Activated naive CD8-positive, alpha-beta T cell treated with anti-CD3 and anti-CD28 coated beads, Interleukin-2, amount 10 ng/mL, durations not matched to agents 7 days and 5 days (primary cell): ENCODE measurements around the gene C19orf67. TPM values are rescaled to one million over a fixed set of nuclear protein-coding genes. Genes with fewer than 3 reads are reported as not detected.
A peak's percentile ranks its signal among the peaks of the same experiment; 100 is the strongest.

Source experiments
- ATAC-seq: fragments of 150-1000 bp; cut with Tn5 transposase; one replicate; pipeline ENCODE4 v1.10.0; 2021; ENCODE audit warnings: low read depth, moderate library complexity
- POLR2A ChIA-PET: fragments of 350-600 bp; sonication (Branson Sonifier 250); formaldehyde crosslinking; loops from one replicate; lab custom pipeline; 2021; ENCODE audit warnings: antibody characterized with exemption; lab: Charles Lee
- DNase-seq: peaks from one replicate; pipeline ENCODE4 v3.0.0; 2021
- H3K27ac Mint-ChIP-seq: one replicate; pipeline ENCODE4 v1.8.0; 2022; ENCODE audit warnings: mild to moderate bottlenecking, mixed read lengths
- H3K27me3 Mint-ChIP-seq: one replicate; pipeline ENCODE4 v1.8.0; 2022; ENCODE audit warnings: mild to moderate bottlenecking, moderate library complexity, mixed read lengths
- H3K36me3 Mint-ChIP-seq: one replicate; pipeline ENCODE4 v1.8.0; 2021; ENCODE audit warnings: mild to moderate bottlenecking, mixed read lengths
- H3K4me1 Mint-ChIP-seq: one replicate; pipeline ENCODE4 v1.8.0; 2021; ENCODE audit warnings: mixed read lengths
- H3K4me3 Mint-ChIP-seq: one replicate; pipeline ENCODE4 v1.8.0; 2022; ENCODE audit warnings: mild to moderate bottlenecking, moderate library complexity, mixed read lengths
- H3K9me3 Mint-ChIP-seq: one replicate; pipeline ENCODE4 v1.8.0; 2021; ENCODE audit warnings: mixed read lengths
- total RNA-seq, 2 experiments: library from RNA; stranded (reverse); gene quantifications; one replicate each; pipeline ENCODE4 v1.2.3, GENCODE V29; 2021

Gene C19orf67
- total RNA-seq, 2 experiments from 2014 or later = not detected

GRCh38 chr19:14089662-14090508 lies 4.3 kb upstream of the C19orf67 start:
- H3K4me3 Mint-ChIP-seq = peak overlapping the region; percentile 78
- DNase-seq (peak; percentile 70), ATAC-seq (peak; percentile 6)
- H3K4me1 Mint-ChIP-seq = peaks cover 12% of the 10 kb centered on the region
- H3K27me3 Mint-ChIP-seq = no peaks in the 10 kb centered on the region
- no peak overlapping the region for H3K27ac Mint-ChIP-seq
- POLR2A ChIA-PET = interaction anchor here (0.6 to 1.0 kb wide), 3 partner anchors 9 to 224 kb away, joined by 3 to 9 read pairs (median 3); no protein-coding TSS in a partner anchor
- H3K9me3 Mint-ChIP-seq = peaks cover 6% of the 10 kb centered on the region
- peaks cover 26% of the 10 kb centered on the region for H3K36me3 Mint-ChIP-seq

DNA sequence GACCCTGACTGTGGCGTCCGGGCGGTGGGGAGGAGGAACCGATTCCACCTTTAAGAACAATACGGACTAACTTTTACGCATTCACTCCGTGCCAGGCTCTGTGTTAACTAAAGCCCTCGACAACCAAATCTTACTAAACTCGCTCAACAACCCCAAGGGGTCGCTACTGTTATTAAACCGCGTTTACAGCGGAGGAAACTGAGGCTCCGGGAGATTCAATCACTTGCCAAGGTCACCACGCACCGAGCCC lies 3.8 kb upstream of the C19orf67 start:
- POLR2A ChIA-PET = no interaction called here
- ATAC-seq (no peak), DNase-seq (no peak)
- Mint-ChIP-seq H3K4me1 (peaks cover 12% of the 10 kb centered on the region), H3K36me3 (peaks cover 22% of the 10 kb centered on the region), H3K9me3 (peaks cover 6% of the 10 kb centered on the region), H3K27me3 (no peaks in the 10 kb centered on the region), H3K4me3 (peak overlapping the region; percentile 66), H3K27ac (no peak overlapping the region)

- ATAC-seq (no peak), DNase-seq (no peak)
- POLR2A ChIA-PET = no interaction called here
- Mint-ChIP-seq H3K4me3 (peak overlapping the region; percentile 66), H3K27me3 (no peaks in the 10 kb centered on the region), H3K9me3 (peaks cover 6% of the 10 kb centered on the region), H3K36me3 (peaks cover 21% of the 10 kb centered on the region), H3K27ac (no peak overlapping the region), H3K4me1 (peaks cover 12% of the 10 kb centered on the region)
Observed at GRCh38 chr19:14088634-14089411, 3.2 kb upstream of the C19orf67 start.

GRCh38 chr19:14086098-14086497 lies 515 bp upstream of the C19orf67 start:
- POLR2A ChIA-PET = no interaction called here
- Mint-ChIP-seq H3K27me3 (no peaks in the 10 kb centered on the region), H3K9me3 (no peaks in the 10 kb centered on the region), H3K27ac (no peak overlapping the region), H3K4me1 (peaks cover 5% of the 10 kb centered on the region), H3K36me3 (peaks cover 5% of the 10 kb centered on the region), H3K4me3 (no peak overlapping the region)
- no peak for DNase-seq
- ATAC-seq = no peak

GRCh38 chr19:14082675-14082960 lies 3.0 kb downstream of the C19orf67 start:
- H3K9me3 Mint-ChIP-seq = no peaks in the 10 kb centered on the region
- peaks cover 9% of the 10 kb centered on the region for H3K4me1 Mint-ChIP-seq
- H3K27me3 Mint-ChIP-seq = no peaks in the 10 kb centered on the region
- DNase-seq = no peak
- no peaks in the 10 kb centered on the region for H3K36me3 Mint-ChIP-seq
- peak overlapping the region; percentile 94 for H3K4me3 Mint-ChIP-seq
- no peak for ATAC-seq
- H3K27ac Mint-ChIP-seq = no peak overlapping the region
- POLR2A ChIA-PET = interaction anchor here (0.7 to 4.3 kb wide), 7 partner anchors 9 to 447 kb away, joined by 3 to 16 read pairs (median 3); partner anchors contain the start of genes PRKACA and RFX1

DNA sequence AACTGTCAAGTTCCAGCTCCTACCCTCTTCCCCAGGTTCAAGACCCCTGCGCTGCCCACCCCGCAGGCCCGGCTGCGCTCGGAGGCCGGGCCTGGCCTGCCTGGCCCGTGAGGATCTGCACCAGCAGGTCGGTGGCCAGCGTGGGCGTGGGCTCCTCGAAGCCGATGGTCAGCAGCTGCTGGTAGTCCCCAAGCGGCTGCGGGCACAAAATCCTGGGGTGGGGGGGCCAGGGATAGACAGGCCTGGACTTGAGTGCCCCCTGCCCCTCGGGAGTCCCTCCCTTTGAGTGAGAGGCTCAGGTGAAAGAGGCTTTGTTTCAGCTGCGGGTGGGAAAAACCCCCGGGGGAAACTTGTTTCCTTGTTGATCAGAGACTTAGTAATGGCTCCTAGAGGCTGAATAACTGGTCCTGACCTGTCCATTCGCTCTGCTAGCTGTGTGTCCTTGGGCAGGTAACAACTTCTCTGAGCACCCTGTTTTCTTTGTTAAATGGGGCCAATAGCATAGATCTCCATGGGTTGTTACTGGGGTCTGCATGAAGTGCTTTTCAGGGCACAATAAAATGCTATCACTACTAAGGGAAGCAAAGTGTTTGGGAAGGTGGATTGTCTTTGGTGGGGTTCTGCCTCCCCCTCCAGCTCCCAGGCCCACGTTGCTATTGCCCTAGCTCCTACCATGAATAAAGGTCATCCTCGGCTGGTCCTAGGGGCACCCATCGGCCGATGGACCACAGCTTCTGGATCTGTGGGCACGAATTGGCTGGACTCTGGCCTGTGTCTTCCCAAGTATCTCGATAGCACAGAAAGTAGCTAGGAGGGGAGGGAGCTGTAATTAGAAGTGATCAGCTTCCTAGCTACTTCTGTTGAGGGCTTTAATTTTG lies 3.5 kb downstream of the C19orf67 start:
- POLR2A ChIA-PET = interaction anchor here (0.5 to 4.3 kb wide), 16 partner anchors 8 to 448 kb away, joined by 3 to 16 read pairs (median 4); partner anchors contain the start of genes ASF1B, IL27RA, PRKACA and RFX1
- H3K4me3 Mint-ChIP-seq = peak overlapping the region; percentile 94
- no peaks in the 10 kb centered on the region for H3K27me3 Mint-ChIP-seq
- H3K4me1 Mint-ChIP-seq = peaks cover 9% of the 10 kb centered on the region
- ATAC-seq (no peak), DNase-seq (no peak)
- H3K27ac Mint-ChIP-seq = peak overlapping the region; percentile 97
- H3K36me3 Mint-ChIP-seq = no peaks in the 10 kb centered on the region
- no peaks in the 10 kb centered on the region for H3K9me3 Mint-ChIP-seq

GRCh38 chr19:14080887-14081796 lies 4.4 kb downstream of the C19orf67 start:
- Mint-ChIP-seq H3K4me3 (peak overlapping the region; percentile 94), H3K9me3 (no peaks in the 10 kb centered on the region), H3K27me3 (no peaks in the 10 kb centered on the region), H3K27ac (peak overlapping the region; percentile 97), H3K4me1 (peaks cover 9% of the 10 kb centered on the region), H3K36me3 (no peaks in the 10 kb centered on the region)
- POLR2A ChIA-PET = interaction anchor here (0.5 to 4.3 kb wide), 17 partner anchors 9 to 436 kb away, joined by 3 to 16 read pairs (median 3); partner anchors contain the start of genes ASF1B, IL27RA and PRKACA
- DNase-seq (peak; percentile 99), ATAC-seq (peak; percentile 92)

GRCh38 chr19:14078411-14078810 lies 7.2 kb downstream of the C19orf67 start:
- ATAC-seq (no peak), DNase-seq (no peak)
- Mint-ChIP-seq H3K36me3 (no peaks in the 10 kb centered on the region), H3K27me3 (peaks cover 4% of the 10 kb centered on the region), H3K9me3 (no peaks in the 10 kb centered on the region), H3K4me1 (peaks cover 19% of the 10 kb centered on the region), H3K4me3 (no peak overlapping the region), H3K27ac (no peak overlapping the region)
- POLR2A ChIA-PET = interaction anchor here (0.7 kb wide), 1 partner anchor 911 kb away, joined by 5 read pairs; no protein-coding TSS in a partner anchor

GRCh38 chr19:14073925-14074838 lies 11.4 kb downstream of the C19orf67 start:
- POLR2A ChIA-PET = interaction anchor here (0.7 to 3.0 kb wide), 5 partner anchors 42 to 215 kb away, joined by 3 to 19 read pairs (median 3); partner anchors contain the start of genes DCAF15 and IL27RA
- ATAC-seq = peak; percentile 2
- Mint-ChIP-seq H3K4me1 (peaks cover 14% of the 10 kb centered on the region), H3K4me3 (peak overlapping the region; percentile 96), H3K9me3 (no peaks in the 10 kb centered on the region), H3K36me3 (no peaks in the 10 kb centered on the region), H3K27me3 (peaks cover 4% of the 10 kb centered on the region), H3K27ac (peak overlapping the region; percentile 81)
- DNase-seq = no peak

DNA sequence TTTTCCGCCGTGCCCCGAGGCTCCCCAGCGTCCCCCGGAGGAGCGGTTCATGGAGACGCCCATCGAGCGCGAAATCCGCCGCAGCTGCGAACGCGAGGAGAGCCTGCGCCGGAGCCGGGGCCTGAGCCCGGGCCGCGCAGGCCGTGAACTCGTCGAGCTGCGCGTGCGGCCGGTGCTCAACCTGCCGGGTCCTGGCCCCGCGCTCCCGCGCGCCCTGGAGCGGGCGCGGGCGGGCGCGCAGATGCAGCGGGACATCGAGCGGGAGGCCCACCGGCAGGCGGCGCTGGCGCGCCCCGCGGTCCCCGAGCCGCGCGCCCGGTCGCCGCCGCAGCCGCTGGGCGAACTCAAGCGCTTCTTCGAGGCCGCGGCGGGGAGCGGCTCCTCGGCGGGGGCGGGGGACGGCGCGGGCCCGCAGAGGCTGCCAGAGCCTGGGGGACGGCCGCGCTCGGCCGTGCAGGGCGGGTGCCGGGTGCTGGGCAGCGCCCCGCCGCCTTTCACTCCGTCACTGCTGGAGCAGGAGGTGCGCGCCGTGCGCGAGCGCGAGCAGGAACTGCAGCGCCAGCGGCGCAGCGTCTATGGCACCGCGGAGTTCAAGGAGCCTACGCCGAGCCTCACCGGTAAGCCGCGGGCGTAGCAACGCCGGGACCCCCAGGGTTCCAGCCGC lies 12.2 kb downstream of the C19orf67 start:
- POLR2A ChIA-PET = interaction anchor here (0.7 to 3.0 kb wide), 5 partner anchors 42 to 214 kb away, joined by 3 to 19 read pairs (median 3); partner anchors contain the start of genes DCAF15 and IL27RA
- peak; percentile 77 for ATAC-seq
- H3K9me3 Mint-ChIP-seq = no peaks in the 10 kb centered on the region
- peaks cover 6% of the 10 kb centered on the region for H3K27me3 Mint-ChIP-seq
- DNase-seq = peak; percentile 93
- no peaks in the 10 kb centered on the region for H3K36me3 Mint-ChIP-seq
- peak overlapping the region; percentile 96 for H3K4me3 Mint-ChIP-seq
- peak overlapping the region; percentile 81 for H3K27ac Mint-ChIP-seq
- peaks cover 14% of the 10 kb centered on the region for H3K4me1 Mint-ChIP-seq
